Measurements from ENCODE around the gene AGAP2. TPM values are rescaled to one million over a fixed set of nuclear protein-coding genes. Genes with fewer than 3 reads are reported as not detected.
"Not testable (repeated sequence)": the region's sequence is repeated elsewhere in the genome, so short reads cannot be mapped to it uniquely, and the experiment has no call there.

AGAP2 gene
- total RNA-seq, 1 donor from 2014 or later: 4.0 TPM

DNA sequence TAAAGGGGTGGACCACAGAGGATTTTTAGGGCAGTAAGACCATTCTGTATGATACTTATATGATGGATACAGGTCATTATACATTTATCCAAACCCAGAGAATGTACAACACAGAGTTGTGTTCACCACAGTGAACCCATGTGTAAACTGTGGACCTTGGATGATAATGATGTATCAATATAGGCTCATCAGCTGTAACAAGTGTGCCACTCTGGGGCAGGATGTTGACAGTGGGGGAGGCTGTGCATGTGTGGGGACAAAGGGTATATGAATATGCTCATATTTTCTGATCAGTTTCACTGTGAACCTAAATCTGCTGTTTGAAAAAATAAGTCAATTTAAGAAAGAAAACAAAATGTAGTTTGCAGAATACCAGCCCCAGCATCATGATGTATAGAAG, 58.8 kb downstream of the AGAP2 start:
- DNase-seq (ENCODE audit: low spot score) (no peak), ATAC-seq (no peak)
- intact Hi-C loops (cut with DNase I): no loop called here

DNA sequence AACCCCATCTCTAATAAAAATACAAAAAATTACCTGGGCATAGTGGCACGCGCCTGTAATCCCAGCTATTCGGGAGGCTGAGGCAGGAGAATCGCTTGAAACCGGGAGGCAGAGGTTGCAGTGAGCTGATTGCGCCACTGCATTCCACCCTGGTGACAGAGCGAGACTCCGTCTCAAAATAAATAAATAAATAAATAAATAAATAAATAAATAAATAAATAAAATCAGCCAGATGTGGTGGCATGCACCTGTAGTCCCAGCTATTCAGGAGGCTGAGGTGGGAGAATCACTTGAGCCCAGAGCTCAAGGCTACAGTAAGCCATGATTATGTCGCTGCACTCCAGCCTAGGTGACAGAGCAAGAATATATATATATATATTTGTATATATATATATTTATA, 60.6 kb downstream of the AGAP2 start:
- DNase-seq (ENCODE audit: low spot score); ATAC-seq; intact Hi-C loops (cut with DNase I): not testable (repeated sequence)

GRCh38 chr12:57674691-57675090, 63.9 kb downstream of the AGAP2 start:
- intact Hi-C loops (cut with DNase I): no loop called here
- DNase-seq (ENCODE audit: low spot score): no peak
- ATAC-seq: no peak

Small RNAs within 50 kb of the gene (microRNA-seq; reads per million reads assigned to microRNA genes)
- gene MIR6759: not detected

Other genes with a start within 250 kb of the AGAP2 start
- 34.0 TPM for gene DDIT3, start 218.2 kb downstream of the AGAP2 start, total RNA-seq
- 76.2 TPM for gene MBD6, start 215.9 kb downstream of the AGAP2 start, total RNA-seq
- gene DCTN2, start 191.6 kb downstream of the AGAP2 start, total RNA-seq: 104 TPM
- 5.6 TPM for gene KIF5A, start 188.7 kb downstream of the AGAP2 start, total RNA-seq
- gene PIP4K2C, start 147.6 kb downstream of the AGAP2 start, total RNA-seq: 26.0 TPM
- 42.9 TPM for gene DTX3, start 133.9 kb downstream of the AGAP2 start, total RNA-seq
- 61.3 TPM for gene ARHGEF25, start 127.3 kb downstream of the AGAP2 start, total RNA-seq
- gene B4GALNT1, start 105.5 kb downstream of the AGAP2 start, total RNA-seq: 16.6 TPM
- 230 TPM for gene OS9, start 44.6 kb downstream of the AGAP2 start, total RNA-seq
- 37.1 TPM for gene TSPAN31, start 6.3 kb upstream of the AGAP2 start, total RNA-seq
- 54.0 TPM for gene CDK4, start 13.6 kb upstream of the AGAP2 start, total RNA-seq
- 10.6 TPM for gene MARCHF9, start 16.4 kb upstream of the AGAP2 start, total RNA-seq
- 0.98 TPM for gene CYP27B1, start 28.3 kb upstream of the AGAP2 start, total RNA-seq
- 13.4 TPM for gene METTL1, start 33.4 kb upstream of the AGAP2 start, total RNA-seq
- gene EEF1AKMT3, start 33.9 kb upstream of the AGAP2 start, total RNA-seq: 11.8 TPM
- gene TSFM, start 44.0 kb upstream of the AGAP2 start, total RNA-seq: 14.6 TPM
- gene AVIL, start 80.0 kb upstream of the AGAP2 start, total RNA-seq: 7.3 TPM
- gene CTDSP2, start 108.0 kb upstream of the AGAP2 start, total RNA-seq: 202 TPM
- 8.5 TPM for gene ATP23, start 202.8 kb upstream of the AGAP2 start, total RNA-seq

Measured in sciatic nerve (tissue), 2 donors.